ENCODE data around the gene RAB8B.

DNA sequence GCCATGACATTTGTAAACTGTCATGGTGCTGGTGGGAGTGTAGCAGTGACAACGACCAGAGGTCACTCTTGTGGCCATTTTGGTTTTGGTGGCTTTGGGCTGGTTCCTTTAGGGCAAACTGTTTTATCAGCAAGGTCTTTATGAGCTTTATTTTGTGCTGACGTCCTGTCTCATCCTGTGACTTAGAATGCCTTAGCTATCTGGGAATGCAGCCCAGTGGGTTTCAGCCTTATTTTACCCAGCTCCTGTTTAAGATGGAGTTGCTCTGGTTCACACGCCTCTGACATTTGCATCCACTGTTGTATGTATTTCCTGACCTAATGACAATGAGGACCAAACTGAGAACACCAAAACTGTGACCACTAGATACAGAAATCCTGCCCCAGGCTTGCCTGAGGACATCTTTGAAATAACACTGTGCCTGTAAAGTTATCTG, 37.6 kb downstream of the RAB8B start:
- TF ChIP-seq, protein P1, sequence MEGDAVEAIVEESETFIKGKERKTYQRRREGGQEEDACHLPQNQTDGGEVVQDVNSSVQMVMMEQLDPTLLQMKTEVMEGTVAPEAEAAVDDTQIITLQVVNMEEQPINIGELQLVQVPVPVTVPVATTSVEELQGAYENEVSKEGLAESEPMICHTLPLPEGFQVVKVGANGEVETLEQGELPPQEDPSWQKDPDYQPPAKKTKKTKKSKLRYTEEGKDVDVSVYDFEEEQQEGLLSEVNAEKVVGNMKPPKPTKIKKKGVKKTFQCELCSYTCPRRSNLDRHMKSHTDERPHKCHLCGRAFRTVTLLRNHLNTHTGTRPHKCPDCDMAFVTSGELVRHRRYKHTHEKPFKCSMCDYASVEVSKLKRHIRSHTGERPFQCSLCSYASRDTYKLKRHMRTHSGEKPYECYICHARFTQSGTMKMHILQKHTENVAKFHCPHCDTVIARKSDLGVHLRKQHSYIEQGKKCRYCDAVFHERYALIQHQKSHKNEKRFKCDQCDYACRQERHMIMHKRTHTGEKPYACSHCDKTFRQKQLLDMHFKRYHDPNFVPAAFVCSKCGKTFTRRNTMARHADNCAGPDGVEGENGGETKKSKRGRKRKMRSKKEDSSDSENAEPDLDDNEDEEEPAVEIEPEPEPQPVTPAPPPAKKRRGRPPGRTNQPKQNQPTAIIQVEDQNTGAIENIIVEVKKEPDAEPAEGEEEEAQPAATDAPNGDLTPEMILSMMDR (IDR thresholded peaks at IDR 0.05; ENCODE audit: insufficient read depth, low read length, poor library complexity, severe bottlenecking) = no peak
- TF ChIP-seq EZH2phosphoT487 (conservative IDR thresholded peaks at IDR 0.05; ENCODE audit: low read length) = no peak
